ENCODE results near the gene WDR43.
A peak's percentile ranks its signal among the peaks of the same experiment; 100 is the strongest.

WDR43 gene

GRCh38 chr2:28970464-28971160 is 76.1 kb downstream of the WDR43 start:
- Histone ChIP-seq H4K8ac (ENCODE audit: low read depth, low read length) (no peak overlapping the region), H2BK120ac (ENCODE audit: low read depth, low read length) (no peak overlapping the region), H2BK15ac (ENCODE audit: low read length) (peak overlapping the region; percentile 30), H2BK5ac (ENCODE audit: low read length) (no peak overlapping the region), H2BK12ac (ENCODE audit: low read length) (no peak overlapping the region), H3K4me2 (ENCODE audit: insufficient read depth, low read length, poor library complexity, severe bottlenecking) (no peak overlapping the region), H3K79me1 (ENCODE audit: low read depth, low read length) (no peaks in the 10 kb centered on the region), H3K4ac (ENCODE audit: low read length) (no peak overlapping the region), H3K27me3 (ENCODE audit: control insufficient read depth in 3 of 3, insufficient read depth in 3 of 3, low read depth in 1 of 3, low read length in 3 of 3) (peaks cover 0 to 9% (median 0%) of the 10 kb centered on the region in 3 experiments), H3K9me3 (replicated peaks in 1 of 2; ENCODE audit: control insufficient read depth in 2 of 2, insufficient read depth in 1 of 2, low read depth in 1 of 2, low read length in 2 of 2) (no peaks in the 10 kb centered on the region), H3K23ac (ENCODE audit: low read depth, low read length, poor library complexity) (no peak overlapping the region), H3K4me3 (ENCODE audit: low read length in 2 of 2) (no peak overlapping the region), H3K36me3 (replicated peaks in 1 of 2; ENCODE audit: control insufficient read depth in 2 of 2, insufficient read depth in 2 of 2, low read length in 2 of 2) (no peaks in the 10 kb centered on the region), H4K91ac (ENCODE audit: low read depth, low read length, poor library complexity) (no peak overlapping the region), H2AFZ (ENCODE audit: low read length) (peak overlapping the region; percentile 67), H3K4me1 (ENCODE audit: control insufficient read depth in 2 of 2, insufficient read depth in 1 of 2, low read depth in 1 of 2, low read length in 2 of 2) (peaks cover 0 to 5% of the 10 kb centered on the region in 2 donors), H3K18ac (ENCODE audit: low read length) (peak overlapping the region; percentile 19), H3K27ac (replicated peaks; ENCODE audit: low read length) (no peak overlapping the region), H2AK5ac (ENCODE audit: low read depth, low read length) (no peak overlapping the region), H3K9ac (ENCODE audit: low read depth, low read length, poor library complexity) (no peak overlapping the region), H3K14ac (ENCODE audit: low read length) (no peak overlapping the region)
- DNase-seq (ENCODE audit: low spot score), result no peak
- whole genome bisulfite sequencing, 2 donors (ENCODE audit: extremely low coverage in 2 of 2, insufficient read length in 2 of 2, insufficient replicate concordance in 1 of 2), result no CpG with 5 or more reads among the region's 6 CpGs

- no peak overlapping the region for H3K4me2 ChIP-seq (ENCODE audit: insufficient read depth, low read length, poor library complexity, severe bottlenecking)
- H2BK12ac ChIP-seq (ENCODE audit: low read length), result no peak overlapping the region
- H2BK120ac ChIP-seq (ENCODE audit: low read depth, low read length), result no peak overlapping the region
- no peak overlapping the region for H3K4me3 ChIP-seq (ENCODE audit: low read length in 2 of 2)
- H2BK15ac ChIP-seq (ENCODE audit: low read length), result no peak overlapping the region
- no CpG with 5 or more reads among the region's 6 CpGs for WGBS, 2 donors (ENCODE audit: extremely low coverage in 2 of 2, insufficient read length in 2 of 2, insufficient replicate concordance in 1 of 2)
- no peak overlapping the region for H3K14ac ChIP-seq (ENCODE audit: low read length)
- H3K27me3 ChIP-seq (ENCODE audit: control insufficient read depth in 3 of 3, insufficient read depth in 3 of 3, low read depth in 1 of 3, low read length in 3 of 3), result peaks cover 0 to 9% (median 0%) of the 10 kb centered on the region in 3 experiments
- H3K27ac ChIP-seq (replicated peaks; ENCODE audit: low read length), result no peak overlapping the region
- no peak overlapping the region for H2BK5ac ChIP-seq (ENCODE audit: low read length)
- no peak overlapping the region for H2AFZ ChIP-seq (ENCODE audit: low read length)
- H3K9ac ChIP-seq (ENCODE audit: low read depth, low read length, poor library complexity), result no peak overlapping the region
- no peaks in the 10 kb centered on the region for H3K9me3 ChIP-seq (replicated peaks in 1 of 2; ENCODE audit: control insufficient read depth in 2 of 2, insufficient read depth in 1 of 2, low read depth in 1 of 2, low read length in 2 of 2)
- H4K91ac ChIP-seq (ENCODE audit: low read depth, low read length, poor library complexity), result no peak overlapping the region
- no peak overlapping the region for H3K23ac ChIP-seq (ENCODE audit: low read depth, low read length, poor library complexity)
- H3K36me3 ChIP-seq (replicated peaks in 1 of 2; ENCODE audit: control insufficient read depth in 2 of 2, insufficient read depth in 2 of 2, low read length in 2 of 2), result no peaks in the 10 kb centered on the region
- H3K18ac ChIP-seq (ENCODE audit: low read length), result no peak overlapping the region
- H3K79me1 ChIP-seq (ENCODE audit: low read depth, low read length), result no peaks in the 10 kb centered on the region
- no peak overlapping the region for H4K8ac ChIP-seq (ENCODE audit: low read depth, low read length)
- no peak for DNase-seq (ENCODE audit: low spot score)
- no peak overlapping the region for H2AK5ac ChIP-seq (ENCODE audit: low read depth, low read length)
- peaks cover 0 to 5% of the 10 kb centered on the region in 2 donors for H3K4me1 ChIP-seq (ENCODE audit: control insufficient read depth in 2 of 2, insufficient read depth in 1 of 2, low read depth in 1 of 2, low read length in 2 of 2)
- no peak overlapping the region for H3K4ac ChIP-seq (ENCODE audit: low read length)
These were observed 78.4 kb downstream of the WDR43 start for GRCh38 chr2:28972778-28973335.

- Histone ChIP-seq H3K23ac (ENCODE audit: low read depth, low read length, poor library complexity) (no peak overlapping the region), H3K14ac (ENCODE audit: low read length) (no peak overlapping the region), H2BK12ac (ENCODE audit: low read length) (no peak overlapping the region), H3K18ac (ENCODE audit: low read length) (no peak overlapping the region), H3K79me1 (ENCODE audit: low read depth, low read length) (no peaks in the 10 kb centered on the region), H3K27ac (replicated peaks; ENCODE audit: low read length) (no peak overlapping the region), H2AFZ (ENCODE audit: low read length) (no peak overlapping the region), H3K4me1 (ENCODE audit: control insufficient read depth in 2 of 2, insufficient read depth in 1 of 2, low read depth in 1 of 2, low read length in 2 of 2) (peaks cover 0 to 5% of the 10 kb centered on the region in 2 donors), H4K8ac (ENCODE audit: low read depth, low read length) (no peak overlapping the region), H2BK120ac (ENCODE audit: low read depth, low read length) (no peak overlapping the region), H3K4ac (ENCODE audit: low read length) (no peak overlapping the region), H3K36me3 (replicated peaks in 1 of 2; ENCODE audit: control insufficient read depth in 2 of 2, insufficient read depth in 2 of 2, low read length in 2 of 2) (no peaks in the 10 kb centered on the region), H2BK5ac (ENCODE audit: low read length) (no peak overlapping the region), H3K4me3 (ENCODE audit: low read length in 2 of 2) (no peak overlapping the region), H3K27me3 (ENCODE audit: control insufficient read depth in 3 of 3, insufficient read depth in 3 of 3, low read depth in 1 of 3, low read length in 3 of 3) (peaks cover 0 to 12% (median 0%) of the 10 kb centered on the region in 3 experiments), H3K4me2 (ENCODE audit: insufficient read depth, low read length, poor library complexity, severe bottlenecking) (no peak overlapping the region), H3K9me3 (replicated peaks in 1 of 2; ENCODE audit: control insufficient read depth in 2 of 2, insufficient read depth in 1 of 2, low read depth in 1 of 2, low read length in 2 of 2) (no peaks in the 10 kb centered on the region), H3K9ac (ENCODE audit: low read depth, low read length, poor library complexity) (no peak overlapping the region), H4K91ac (ENCODE audit: low read depth, low read length, poor library complexity) (no peak overlapping the region), H2AK5ac (ENCODE audit: low read depth, low read length) (no peak overlapping the region), H2BK15ac (ENCODE audit: low read length) (no peak overlapping the region)
- no CpG with 5 or more reads among the region's 4 CpGs for WGBS, 2 donors (ENCODE audit: extremely low coverage in 2 of 2, insufficient read length in 2 of 2, insufficient replicate concordance in 1 of 2)
- no peak for DNase-seq (ENCODE audit: low spot score)
These were observed 79.8 kb downstream of the WDR43 start for GRCh38 chr2:28974252-28974651.

DNA sequence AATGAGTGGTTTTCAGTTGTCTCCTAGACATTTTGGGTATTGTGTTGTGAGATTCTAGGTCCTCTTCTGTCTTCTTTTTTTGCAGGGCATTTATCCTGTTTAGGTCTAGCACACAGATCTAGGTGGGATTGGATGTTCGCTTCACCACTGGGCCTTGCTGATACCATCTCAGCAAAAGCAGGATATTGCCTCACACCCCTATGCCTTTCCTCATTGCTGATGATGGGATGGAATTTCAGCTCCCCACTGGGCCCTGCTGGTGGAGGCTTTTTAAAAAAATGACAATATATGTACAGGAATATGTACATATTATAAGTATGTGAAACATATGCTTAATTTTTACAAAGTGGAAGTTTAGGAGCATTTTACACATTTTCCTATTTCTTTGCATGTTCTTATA is 81.2 kb downstream of the WDR43 start:
- Histone ChIP-seq H3K79me1 (ENCODE audit: low read depth, low read length) (no peaks in the 10 kb centered on the region), H2BK12ac (ENCODE audit: low read length) (no peak overlapping the region), H4K91ac (ENCODE audit: low read depth, low read length, poor library complexity) (no peak overlapping the region), H3K4me3 (ENCODE audit: low read length in 2 of 2) (no peak overlapping the region), H2BK120ac (ENCODE audit: low read depth, low read length) (no peak overlapping the region), H3K27me3 (ENCODE audit: control insufficient read depth in 3 of 3, insufficient read depth in 3 of 3, low read depth in 1 of 3, low read length in 3 of 3) (peaks cover 0 to 19% (median 0%) of the 10 kb centered on the region in 3 experiments), H2AFZ (ENCODE audit: low read length) (no peak overlapping the region), H3K27ac (replicated peaks; ENCODE audit: low read length) (no peak overlapping the region), H2BK15ac (ENCODE audit: low read length) (no peak overlapping the region), H3K36me3 (replicated peaks in 1 of 2; ENCODE audit: control insufficient read depth in 2 of 2, insufficient read depth in 2 of 2, low read length in 2 of 2) (no peaks in the 10 kb centered on the region), H3K4me2 (ENCODE audit: insufficient read depth, low read length, poor library complexity, severe bottlenecking) (no peak overlapping the region), H2AK5ac (ENCODE audit: low read depth, low read length) (no peak overlapping the region), H3K14ac (ENCODE audit: low read length) (no peak overlapping the region), H3K18ac (ENCODE audit: low read length) (no peak overlapping the region), H3K4ac (ENCODE audit: low read length) (no peak overlapping the region), H3K9ac (ENCODE audit: low read depth, low read length, poor library complexity) (no peak overlapping the region), H3K4me1 (ENCODE audit: control insufficient read depth in 2 of 2, insufficient read depth in 1 of 2, low read depth in 1 of 2, low read length in 2 of 2) (peaks cover 6% of the 10 kb centered on the region in 2 donors), H4K8ac (ENCODE audit: low read depth, low read length) (no peak overlapping the region), H3K9me3 (replicated peaks in 1 of 2; ENCODE audit: control insufficient read depth in 2 of 2, insufficient read depth in 1 of 2, low read depth in 1 of 2, low read length in 2 of 2) (no peaks in the 10 kb centered on the region), H2BK5ac (ENCODE audit: low read length) (no peak overlapping the region), H3K23ac (ENCODE audit: low read depth, low read length, poor library complexity) (no peak overlapping the region)
- WGBS, 2 donors (ENCODE audit: extremely low coverage in 2 of 2, insufficient read length in 2 of 2, insufficient replicate concordance in 1 of 2), result no CpG with 5 or more reads among the region's 1 CpG
- no peak for DNase-seq (ENCODE audit: low spot score)

Data from neuronal stem cell (in vitro differentiated cells).